Colon (tissue), 2 donors: ENCODE measurements around the gene CD81.
"Not testable (repeated sequence)": the region's sequence is repeated elsewhere in the genome, so short reads cannot be mapped to it uniquely, and the experiment has no call there.

Experiments
- FAIRE-seq: peaks from 2 replicates; lab custom pipeline; 2012; peaks lifted over from hg19 to GRCh38; lab: Jason Lieb, UNC
- donor health status: control.
- donor health status: control.

CD81 gene

GRCh38 chr11:2376751-2377451 lies at the start of gene CD81:
Gene CD81 (plus strand): TSS chr11:2377310. CDS start chr11:2377550, 240 bp downstream.
- no peak for FAIRE-seq

DNA sequence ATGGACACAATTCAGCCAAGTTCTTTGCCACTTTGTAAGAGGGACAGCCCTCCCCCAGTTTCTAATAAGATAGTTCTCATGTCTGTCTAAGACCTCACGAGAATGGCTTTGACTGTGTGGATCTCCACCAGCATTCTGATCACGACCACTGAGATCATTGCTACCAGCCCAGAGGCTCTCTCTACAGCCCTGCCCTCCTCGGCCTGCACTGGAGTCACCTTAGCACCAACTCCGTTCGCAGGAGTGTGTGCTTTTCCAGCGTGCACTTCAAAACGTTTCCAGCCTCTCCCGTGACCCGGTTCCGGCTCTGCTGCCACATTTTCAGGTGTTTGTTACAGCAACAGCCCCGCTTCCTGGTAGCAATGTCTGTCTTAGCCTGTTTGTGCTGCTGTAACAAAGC lies 49.1 kb upstream of the CD81 start:
- no peak for FAIRE-seq

DNA sequence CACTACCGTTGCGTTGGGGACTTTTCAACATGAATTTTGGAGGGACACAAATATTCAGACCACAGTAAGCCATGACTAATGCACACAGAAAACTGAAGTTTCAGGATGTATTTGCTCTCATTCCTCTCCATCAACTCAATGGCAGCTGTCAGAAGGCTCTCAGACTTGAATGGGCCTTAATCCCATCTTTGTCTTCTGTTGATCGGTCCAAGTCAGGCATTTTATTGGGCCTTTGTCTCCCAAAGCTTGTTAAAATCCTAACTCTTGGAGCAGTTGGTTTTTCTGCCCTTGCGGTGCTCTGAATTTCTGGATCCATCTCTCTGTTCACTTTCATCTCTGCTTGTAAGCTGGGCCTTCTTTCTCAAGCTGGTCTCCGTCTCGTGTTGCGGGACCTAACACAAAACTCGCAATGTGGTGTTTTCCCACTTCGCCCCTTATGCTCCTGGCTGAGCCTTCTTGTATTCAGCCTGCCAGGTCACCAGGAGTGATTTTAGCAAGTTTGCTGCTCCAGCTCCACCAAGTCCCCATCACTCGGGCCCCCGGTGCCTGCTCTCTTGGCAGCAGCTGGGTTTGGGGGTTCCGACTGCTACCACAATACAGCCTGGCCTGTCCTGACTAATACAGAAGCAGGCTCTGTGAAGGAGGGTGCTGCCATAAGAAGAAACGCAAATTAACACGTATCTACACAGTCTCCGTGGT lies 48.3 kb upstream of the CD81 start:
- FAIRE-seq: no peak

GRCh38 chr11:2329551-2329950 lies 47.6 kb upstream of the CD81 start:
- FAIRE-seq: no peak

GRCh38 chr11:2330696-2331095 lies 46.4 kb upstream of the CD81 start:
- no peak for FAIRE-seq

DNA sequence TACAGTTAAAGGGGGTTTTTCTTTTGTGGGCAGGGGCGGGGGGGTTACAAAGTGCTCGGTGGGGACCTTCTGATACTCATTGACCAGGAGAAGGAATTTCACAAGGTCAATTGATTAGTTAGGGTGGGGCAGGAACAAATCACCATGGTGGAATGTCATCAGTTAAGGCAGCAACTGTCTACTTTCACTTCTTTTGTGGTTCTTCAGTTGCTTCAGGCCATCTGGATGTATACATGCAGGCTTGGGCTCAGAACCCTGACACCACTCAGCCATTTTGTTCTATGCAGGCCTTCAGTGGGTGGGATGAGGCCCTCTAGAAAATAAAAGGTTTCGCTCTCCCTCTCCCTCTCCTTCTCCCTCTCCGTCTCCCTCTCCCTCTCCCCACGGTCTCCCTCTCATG lies 45.7 kb upstream of the CD81 start:
- FAIRE-seq: no peak

DNA sequence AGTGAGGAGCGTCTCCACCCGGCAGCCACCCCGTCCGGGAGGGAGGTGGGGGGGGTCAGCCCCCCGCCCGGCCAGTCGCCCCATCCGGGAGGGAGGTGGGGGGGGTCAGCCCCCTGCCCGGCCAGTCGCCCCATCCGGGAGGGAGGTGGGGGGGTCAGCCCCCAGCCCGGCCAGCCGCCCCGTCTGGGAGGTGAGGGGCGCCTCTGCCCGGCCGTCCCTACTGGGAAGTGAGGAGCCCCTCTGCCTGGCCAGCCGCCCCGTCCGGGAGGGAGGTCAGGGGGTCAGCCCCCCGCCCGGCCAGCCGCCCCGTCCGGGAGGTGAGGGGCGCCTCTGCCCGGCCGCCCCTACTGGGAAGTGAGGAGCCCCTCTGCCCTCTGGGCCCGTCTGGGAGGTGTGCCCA lies 44.5 kb upstream of the CD81 start:
- FAIRE-seq: not testable (repeated sequence)

DNA sequence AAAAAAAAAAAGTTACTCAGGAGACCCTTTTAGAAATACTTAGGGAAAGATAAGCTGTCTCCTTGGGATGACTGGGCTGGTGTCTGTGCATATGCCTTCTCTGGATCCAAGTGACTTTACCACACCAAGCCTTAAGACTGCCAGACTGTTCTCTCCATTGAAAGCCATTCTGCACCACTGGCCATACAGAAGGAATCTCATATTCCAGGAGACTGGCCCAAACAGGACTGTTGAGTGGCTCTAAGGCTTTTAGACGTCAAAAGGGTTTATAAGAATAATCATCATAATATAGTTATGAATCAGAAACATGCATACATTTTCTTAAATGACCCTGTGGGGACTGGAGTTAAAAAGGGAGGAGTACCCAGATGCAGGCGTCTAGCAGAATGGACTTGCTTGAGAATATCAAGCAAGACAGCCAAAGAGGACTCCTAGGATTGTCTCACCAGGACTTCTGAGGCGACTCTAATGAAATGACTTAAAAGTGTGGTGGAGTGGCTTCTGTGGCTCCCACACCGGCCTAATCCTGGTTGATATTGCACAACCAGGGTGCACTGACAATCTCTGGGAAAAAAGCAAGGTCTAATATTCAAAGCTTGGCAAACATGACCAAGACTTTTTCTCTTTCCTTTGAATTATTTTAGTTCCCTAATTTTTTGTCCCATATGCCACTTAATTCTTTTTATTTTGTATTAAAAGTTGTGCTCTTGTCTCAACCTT lies 43.5 kb upstream of the CD81 start:
- FAIRE-seq: not testable (repeated sequence)

DNA sequence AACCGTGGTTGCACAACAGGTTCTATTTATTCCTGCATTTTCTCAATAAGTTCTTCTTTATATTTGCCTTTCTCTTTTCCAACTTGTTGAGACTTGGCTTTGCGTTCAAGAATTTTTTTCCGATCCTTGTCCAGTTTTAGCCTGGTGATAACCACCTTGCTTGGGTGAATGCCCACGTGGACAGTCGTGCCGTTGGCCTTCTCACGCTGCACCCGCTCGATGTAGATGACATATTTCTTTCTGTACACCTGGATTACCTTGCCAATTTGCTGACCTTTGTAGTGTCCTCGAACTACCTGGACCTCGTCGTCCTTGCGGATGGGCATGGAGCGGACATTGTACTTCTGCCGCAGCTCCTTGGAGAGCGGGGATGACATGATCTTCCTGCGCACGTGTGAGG lies 41.8 kb upstream of the CD81 start:
- not testable (repeated sequence) for FAIRE-seq

- FAIRE-seq: not testable (repeated sequence)
Measured at GRCh38 chr11:2338760-2339159, 38.4 kb upstream of the CD81 start.

DNA sequence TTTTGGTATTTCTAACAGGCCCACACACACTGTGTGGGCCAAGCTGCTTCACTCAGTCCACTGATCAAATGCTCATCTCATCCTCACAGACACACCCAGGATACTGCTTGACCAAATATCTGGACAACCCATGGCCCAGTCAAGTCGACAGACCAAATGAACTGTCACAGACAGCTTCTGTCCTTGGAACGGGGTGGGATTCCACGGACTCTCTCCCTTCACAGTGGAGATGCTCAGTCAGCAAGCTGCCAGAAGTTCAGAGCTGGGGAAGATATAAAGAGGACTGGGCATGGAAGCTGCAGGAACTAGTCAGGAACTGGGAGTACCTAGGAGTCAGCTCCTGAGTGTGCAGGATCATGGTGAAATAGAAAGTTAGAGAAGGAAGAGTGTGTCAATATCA lies 34.6 kb upstream of the CD81 start:
- no peak for FAIRE-seq

GRCh38 chr11:2342981-2343380 lies 34.1 kb upstream of the CD81 start:
- FAIRE-seq: no peak

GRCh38 chr11:2343502-2343901 lies 33.6 kb upstream of the CD81 start:
- FAIRE-seq: no peak

DNA sequence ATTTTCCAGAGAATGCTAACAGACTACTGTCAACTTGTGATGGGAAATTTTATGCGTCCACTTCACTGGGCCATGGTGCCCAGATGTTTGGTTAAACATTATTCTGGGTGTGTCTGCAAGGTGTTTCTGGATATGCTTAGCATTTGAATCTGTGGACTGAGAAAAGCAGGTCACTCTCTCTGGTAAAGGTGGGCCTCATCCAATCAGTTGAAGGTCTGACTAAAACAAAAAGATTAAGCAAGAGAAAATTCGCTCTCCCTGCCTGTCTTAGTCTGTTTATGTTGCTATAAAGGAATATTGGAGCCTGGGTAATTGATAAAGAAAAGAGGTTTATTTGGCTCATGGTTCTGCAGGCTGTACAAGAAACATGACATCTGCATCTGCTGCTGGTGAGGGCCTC lies 32.1 kb upstream of the CD81 start:
- FAIRE-seq: no peak

DNA sequence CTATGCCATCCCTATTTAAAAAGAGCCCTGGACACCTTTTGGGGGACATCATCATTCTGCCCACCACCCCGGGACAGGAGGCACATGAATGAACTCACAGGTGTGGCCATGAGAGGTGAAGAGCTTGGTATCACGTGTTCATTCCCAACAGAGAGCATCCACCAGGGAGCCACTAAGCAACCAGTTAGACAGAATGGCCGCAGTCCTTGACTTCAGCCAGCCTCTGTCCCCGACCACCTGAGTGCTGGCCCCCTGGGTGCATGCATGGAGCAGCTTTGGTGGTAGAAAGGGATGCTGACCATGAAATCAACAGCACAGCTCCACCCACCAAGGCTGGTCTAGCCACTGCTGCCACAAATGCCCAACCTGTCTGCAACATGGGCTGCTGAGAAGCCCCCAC lies 31.1 kb upstream of the CD81 start:
- FAIRE-seq: no peak

DNA sequence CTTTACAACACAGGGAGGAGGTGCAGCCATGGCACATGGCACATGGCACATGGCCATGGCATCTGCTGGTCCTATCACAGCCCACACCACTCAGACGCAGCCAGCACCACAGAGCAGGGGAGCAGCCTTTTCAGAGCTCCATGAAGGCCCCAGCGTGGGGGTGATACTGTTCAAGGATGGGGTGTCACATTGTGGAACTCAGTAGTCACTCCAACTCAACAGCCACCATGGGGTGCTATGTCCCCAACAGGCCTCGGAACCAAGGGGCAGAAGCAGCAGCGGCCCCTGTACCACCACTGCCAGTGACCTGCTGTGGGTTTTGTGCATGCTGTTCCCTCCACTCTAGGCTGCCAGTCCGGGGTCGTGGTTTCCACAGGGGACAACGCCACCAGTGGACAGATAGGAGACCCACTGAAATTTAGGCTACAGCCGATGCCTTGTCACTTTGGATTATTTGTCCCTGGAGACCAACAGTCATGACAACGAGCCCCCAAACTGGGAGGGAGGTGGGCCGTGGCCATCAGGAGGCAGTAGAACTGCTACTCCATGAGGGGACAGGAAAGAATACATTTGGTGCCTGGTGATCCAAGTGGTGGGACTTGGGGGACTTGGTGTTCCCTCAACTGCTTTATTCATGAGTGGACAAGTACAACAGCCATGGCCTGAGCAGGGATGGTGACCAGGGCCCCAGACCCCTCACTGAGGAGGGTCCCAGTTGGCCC lies 30.4 kb upstream of the CD81 start:
- FAIRE-seq: no peak

DNA sequence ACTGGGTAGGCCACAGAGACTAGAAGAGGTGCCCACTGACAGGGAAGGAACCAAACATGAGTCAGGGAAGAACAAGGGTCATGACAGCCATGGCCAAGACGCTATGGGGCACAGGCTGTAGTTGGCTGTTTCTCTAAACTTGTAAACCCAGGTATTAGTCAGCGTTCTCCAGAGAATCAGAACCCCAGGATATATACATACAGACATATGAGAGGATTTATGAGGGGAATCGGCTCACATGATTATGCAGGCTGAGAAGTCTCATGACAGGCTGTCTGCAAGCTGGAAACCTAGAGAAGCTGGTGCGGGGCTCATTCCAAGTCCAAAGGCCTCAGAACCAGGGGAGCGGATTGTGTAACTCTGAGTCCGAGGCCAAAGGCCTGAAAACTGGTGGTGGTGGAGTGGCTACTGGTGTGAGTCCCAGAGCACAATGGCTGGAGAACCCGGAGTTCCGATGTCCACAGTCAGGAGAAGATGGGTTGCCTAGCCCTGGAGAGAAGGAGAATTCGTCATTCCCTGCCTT lies 29.7 kb upstream of the CD81 start:
- FAIRE-seq: no peak

DNA sequence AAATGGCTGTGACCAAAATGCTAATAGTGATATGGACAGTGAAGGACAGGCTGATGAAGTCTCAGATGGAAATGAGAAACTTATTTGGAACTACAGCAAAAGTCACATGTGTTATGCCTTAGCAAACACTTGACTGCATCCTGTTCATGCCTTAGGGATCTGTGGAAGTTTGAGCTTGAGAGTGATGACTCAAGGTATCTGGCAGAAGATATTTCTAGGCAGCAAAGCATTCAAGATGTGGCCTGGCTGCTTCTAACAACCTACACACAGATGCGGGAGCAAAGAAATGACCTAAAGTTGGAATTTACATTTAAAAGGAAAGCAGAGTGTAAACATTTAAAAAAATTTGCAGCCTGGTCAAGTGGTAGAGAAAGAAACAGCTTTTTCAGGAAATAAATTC lies 28.1 kb upstream of the CD81 start:
- FAIRE-seq: no peak

DNA sequence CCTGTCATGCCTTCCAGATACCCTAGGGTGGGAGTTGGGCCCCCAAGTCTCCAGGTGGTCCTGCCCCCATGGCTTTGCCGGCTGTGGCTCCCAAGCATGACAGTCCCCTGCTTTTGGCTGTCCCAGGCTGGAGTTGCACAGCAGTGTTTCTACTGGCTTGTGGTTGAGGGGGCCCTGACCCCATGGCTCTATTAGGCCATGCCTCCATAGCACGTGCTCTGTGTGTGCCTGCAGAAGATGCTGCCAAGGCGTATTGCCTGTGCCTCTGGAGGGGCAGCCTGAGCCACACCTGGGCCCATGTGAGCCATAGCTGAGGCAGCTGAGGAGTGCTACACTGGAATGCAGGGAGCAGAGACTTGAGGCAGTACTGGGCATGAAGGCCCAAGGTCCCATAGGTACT lies 25.4 kb upstream of the CD81 start:
- FAIRE-seq: no peak

- FAIRE-seq: no peak
Measured at GRCh38 chr11:2352420-2352819, 24.7 kb upstream of the CD81 start.

- FAIRE-seq: no peak
Measured at GRCh38 chr11:2355000-2355644, 22.0 kb upstream of the CD81 start.

- FAIRE-seq: no peak
Measured at GRCh38 chr11:2357246-2357645, 19.9 kb upstream of the CD81 start.
